ENCODE results near the gene TWNK. TPM values are rescaled to one million over a fixed set of nuclear protein-coding genes. Genes with fewer than 3 reads are reported as not detected.

Gene TWNK
- total RNA-seq, 2 donors from 2014 or later: 5.3 to 16.6 TPM

DNA sequence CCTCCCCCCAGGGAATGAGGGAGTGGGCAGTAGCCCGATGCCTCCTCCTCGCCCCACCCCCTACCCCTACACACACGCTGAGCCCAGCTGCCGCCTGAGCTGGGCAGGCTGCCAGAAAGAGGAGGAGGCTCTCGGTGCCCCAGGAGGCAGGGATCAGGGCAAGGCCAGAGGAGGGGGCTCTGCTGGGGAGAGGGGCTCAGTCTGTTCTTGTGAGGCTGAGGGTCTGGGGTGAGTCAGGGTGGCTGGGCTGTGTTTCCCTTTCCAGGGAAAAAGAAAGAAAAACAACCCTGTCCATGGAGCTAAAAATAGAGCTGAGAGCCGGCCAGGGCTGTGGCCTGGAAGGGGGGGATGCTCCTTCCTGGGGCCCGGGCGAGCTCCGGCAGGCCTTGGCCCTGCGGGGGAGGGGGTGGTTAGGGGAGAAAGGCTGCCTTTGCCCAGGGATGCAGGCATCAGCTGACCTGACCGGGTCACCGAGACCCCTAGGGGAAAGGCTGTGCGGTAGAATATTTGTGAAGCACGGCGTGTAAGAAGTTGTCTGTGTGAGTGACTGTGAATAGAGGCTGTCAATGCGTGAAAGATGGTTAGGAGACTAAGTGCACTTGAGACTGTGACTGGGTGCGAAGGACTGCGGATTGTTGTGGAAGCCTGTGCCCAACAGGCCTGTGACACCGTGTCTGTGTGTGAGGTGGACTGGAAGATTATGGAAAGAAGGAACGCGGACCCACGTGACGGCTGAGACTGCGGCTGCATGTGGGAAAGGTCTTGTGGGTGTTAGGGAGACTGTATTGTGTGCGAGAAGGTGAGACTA lies 11.0 kb downstream of the TWNK start:
- peak overlapping the region; percentile 97 to 98 for H3K27ac ChIP-seq
- H3K36me3 ChIP-seq: peaks cover under 1% of the 10 kb centered on the region
- TF ChIP-seq, protein P1, sequence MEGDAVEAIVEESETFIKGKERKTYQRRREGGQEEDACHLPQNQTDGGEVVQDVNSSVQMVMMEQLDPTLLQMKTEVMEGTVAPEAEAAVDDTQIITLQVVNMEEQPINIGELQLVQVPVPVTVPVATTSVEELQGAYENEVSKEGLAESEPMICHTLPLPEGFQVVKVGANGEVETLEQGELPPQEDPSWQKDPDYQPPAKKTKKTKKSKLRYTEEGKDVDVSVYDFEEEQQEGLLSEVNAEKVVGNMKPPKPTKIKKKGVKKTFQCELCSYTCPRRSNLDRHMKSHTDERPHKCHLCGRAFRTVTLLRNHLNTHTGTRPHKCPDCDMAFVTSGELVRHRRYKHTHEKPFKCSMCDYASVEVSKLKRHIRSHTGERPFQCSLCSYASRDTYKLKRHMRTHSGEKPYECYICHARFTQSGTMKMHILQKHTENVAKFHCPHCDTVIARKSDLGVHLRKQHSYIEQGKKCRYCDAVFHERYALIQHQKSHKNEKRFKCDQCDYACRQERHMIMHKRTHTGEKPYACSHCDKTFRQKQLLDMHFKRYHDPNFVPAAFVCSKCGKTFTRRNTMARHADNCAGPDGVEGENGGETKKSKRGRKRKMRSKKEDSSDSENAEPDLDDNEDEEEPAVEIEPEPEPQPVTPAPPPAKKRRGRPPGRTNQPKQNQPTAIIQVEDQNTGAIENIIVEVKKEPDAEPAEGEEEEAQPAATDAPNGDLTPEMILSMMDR (IDR thresholded peaks at IDR 0.05): no peak
- H3K27me3 ChIP-seq (replicated peaks; ENCODE audit: insufficient read depth): no peaks in the 10 kb centered on the region
- peaks cover 20 to 42% of the 10 kb centered on the region in 2 donors for H3K4me1 ChIP-seq (ENCODE audit: control insufficient read depth in 1 of 2, low read depth in 2 of 2)
- no peaks in the 10 kb centered on the region for H3K9me3 ChIP-seq
- peak; percentile 30 for ATAC-seq (ENCODE audit: insufficient number of reproducible peaks, low FRiP score, low read depth)
- peak overlapping the region; percentile 87 for H3K4me3 ChIP-seq
- no peak for DNase-seq (ENCODE audit: low spot score)

DNA sequence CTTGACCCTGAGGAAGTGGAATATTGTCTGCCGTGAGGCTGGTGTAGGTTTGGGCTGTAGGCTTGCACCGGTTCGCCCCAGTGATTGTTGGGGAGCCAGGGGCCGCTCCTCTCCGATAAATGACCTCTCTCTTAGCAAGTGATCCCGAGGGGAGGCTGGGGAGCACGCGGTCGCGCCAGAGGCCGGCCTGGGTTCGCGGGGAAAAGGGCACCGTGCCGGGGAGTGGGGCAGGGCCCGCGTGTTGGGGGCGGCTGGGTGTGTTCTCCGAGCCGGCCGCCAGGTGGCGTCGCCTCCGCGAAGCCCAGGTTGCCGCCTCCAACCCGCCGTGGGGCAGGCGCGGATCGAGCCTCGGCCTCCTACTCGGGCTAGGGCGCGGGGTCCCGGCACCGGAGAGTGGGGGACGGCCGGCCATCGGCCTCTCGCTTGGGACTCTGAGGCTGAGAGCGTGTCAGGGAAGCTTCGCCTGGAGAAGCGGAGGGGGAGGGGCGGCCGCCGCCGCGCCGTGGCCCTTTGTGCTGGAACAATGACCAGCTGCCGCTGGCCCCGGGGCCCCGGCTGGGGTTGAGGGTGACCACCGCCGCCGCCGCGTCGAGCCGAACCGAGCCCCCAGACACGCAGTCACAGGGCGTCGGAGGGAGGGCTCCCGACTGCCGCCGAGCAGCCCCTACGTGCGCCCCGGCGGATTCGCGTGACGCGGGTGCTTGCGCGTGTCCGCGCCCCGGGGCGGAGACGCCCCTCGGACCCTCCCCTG lies 11.8 kb downstream of the TWNK start:
- DNase-seq (ENCODE audit: low spot score) (no peak), ATAC-seq (ENCODE audit: insufficient number of reproducible peaks, low FRiP score, low read depth) (peak; percentile 35)
- Histone ChIP-seq H3K36me3 (peaks cover 8% of the 10 kb centered on the region), H3K27me3 (replicated peaks; ENCODE audit: insufficient read depth) (no peaks in the 10 kb centered on the region), H3K4me3 (peak overlapping the region; percentile 87), H3K9me3 (no peaks in the 10 kb centered on the region), H3K27ac (peak overlapping the region; percentile 97 to 98), H3K4me1 (ENCODE audit: control insufficient read depth in 1 of 2, low read depth in 2 of 2) (peaks cover 20 to 49% of the 10 kb centered on the region in 2 donors)
- TF ChIP-seq, protein P1 (IDR thresholded peaks at IDR 0.05): peak; percentile 98

DNA sequence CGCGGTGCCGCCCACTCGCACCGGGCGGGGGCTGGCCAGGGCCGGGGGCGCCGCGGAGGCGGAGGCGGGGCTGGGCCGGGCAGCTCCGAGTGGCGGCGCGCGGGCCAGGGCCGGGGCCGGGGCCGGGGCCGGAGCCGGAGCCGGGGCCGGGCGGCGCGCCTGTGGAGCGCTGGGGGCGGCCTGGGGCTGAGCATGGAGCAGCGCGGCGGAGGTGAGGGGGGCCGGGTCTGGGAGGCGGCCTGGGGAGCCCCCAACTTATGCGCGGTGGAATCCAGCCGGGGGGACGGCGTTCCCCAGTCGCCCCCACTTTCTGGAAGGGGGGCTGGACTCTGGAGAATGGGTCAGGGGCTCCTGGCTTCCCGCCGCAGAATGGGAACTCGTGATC lies 12.4 kb downstream of the TWNK start, which contains the start of gene LZTS2:
Gene LZTS2 (plus strand): TSS at position 67 of the 385 bp plus-strand sequence. CDS start 2,731 bp downstream, outside the sequence.
- DNase-seq (ENCODE audit: low spot score) (no peak), ATAC-seq (ENCODE audit: insufficient number of reproducible peaks, low FRiP score, low read depth) (peak; percentile 23)
- H3K4me3 ChIP-seq: peak within 1 kb of the TSS; percentile 87
- no peaks in the 10 kb centered on the region for H3K27me3 ChIP-seq (replicated peaks; ENCODE audit: insufficient read depth)
- TF ChIP-seq, protein P1 (IDR thresholded peaks at IDR 0.05): no peak
- peak within 1 kb of the TSS; percentile 97 to 98 for H3K27ac ChIP-seq
- peaks cover 8% of the 10 kb centered on the region for H3K36me3 ChIP-seq
- H3K4me1 ChIP-seq (ENCODE audit: control insufficient read depth in 1 of 2, low read depth in 2 of 2): peaks cover 20 to 49% of the 10 kb centered on the region in 2 donors
- no peaks in the 10 kb centered on the region for H3K9me3 ChIP-seq

DNA sequence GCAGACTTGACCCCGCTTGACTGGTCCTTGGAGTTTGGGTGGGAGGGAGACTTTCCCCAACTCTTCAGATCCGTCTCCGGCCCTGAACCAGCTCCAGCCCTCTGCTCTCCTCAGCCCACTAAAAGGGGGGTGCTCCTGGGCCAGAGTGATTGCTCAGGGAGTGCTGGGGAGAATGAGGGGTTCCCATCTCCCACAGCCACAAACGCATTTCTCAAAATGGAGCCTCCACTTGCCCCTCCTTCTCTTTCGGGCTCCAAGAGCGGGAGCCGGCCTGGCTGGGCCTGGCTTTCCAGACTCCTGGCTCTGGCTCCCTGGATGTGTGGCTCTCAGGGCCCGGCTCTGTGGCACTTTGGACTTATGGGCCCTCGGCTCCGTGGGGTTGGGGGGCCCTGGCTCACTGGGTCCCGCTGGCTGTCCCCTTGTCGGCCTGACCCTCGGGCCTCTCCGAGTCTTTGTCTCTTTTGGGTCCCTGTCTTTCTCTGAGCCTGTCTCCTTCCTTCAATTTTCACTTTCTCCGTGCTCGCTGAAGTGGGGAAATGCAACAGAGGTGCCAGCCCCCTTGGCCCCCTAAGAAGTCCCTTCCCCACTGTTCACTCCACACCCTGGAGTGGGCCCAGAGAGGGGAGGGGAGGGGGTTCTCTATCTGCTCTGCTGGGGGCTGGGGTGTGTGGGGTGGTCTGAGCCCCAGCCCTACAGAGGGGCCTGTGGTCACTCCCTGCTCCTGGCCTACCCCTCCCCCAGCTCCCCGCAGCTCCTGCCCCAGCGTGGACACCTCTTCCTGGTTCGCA lies 13.0 kb downstream of the TWNK start:
- Histone ChIP-seq H3K4me3 (peak overlapping the region; percentile 87), H3K36me3 (peaks cover 11% of the 10 kb centered on the region), H3K9me3 (no peaks in the 10 kb centered on the region), H3K4me1 (ENCODE audit: control insufficient read depth in 1 of 2, low read depth in 2 of 2) (peaks cover 20 to 54% of the 10 kb centered on the region in 2 donors), H3K27ac (peak overlapping the region; percentile 97 to 98), H3K27me3 (replicated peaks; ENCODE audit: insufficient read depth) (no peaks in the 10 kb centered on the region)
- TF ChIP-seq, protein P1 (IDR thresholded peaks at IDR 0.05): no peak
- DNase-seq (ENCODE audit: low spot score) (no peak), ATAC-seq (ENCODE audit: insufficient number of reproducible peaks, low FRiP score, low read depth) (no peak)
